Spinal cord (tissue), 10 donors: ENCODE measurements around the gene CUL1. TPM values are rescaled to one million over a fixed set of nuclear protein-coding genes. Genes with fewer than 3 reads are reported as not detected.
A peak's percentile ranks its signal among the peaks of the same experiment; 100 is the strongest.
"Not testable (repeated sequence)": the region's sequence is repeated elsewhere in the genome, so short reads cannot be mapped to it uniquely, and the experiment has no call there.

Experiments used
- DNase-seq, 6 donors: peaks; one replicate each; pipeline versions ENCODE4 v3.0.0 to v3.0.0-alpha.2; 2013 to 2015; ENCODE audit warnings: low spot score in 6 of 6, low read depth in 4 of 6
- H3K27ac ChIP-seq: one replicate; pipeline ENCODE4 v1.5.1; 2013; ENCODE audit warnings: low read depth, low read length, control low read depth
- H3K27me3 ChIP-seq: one replicate; pipeline ENCODE4 v1.6.1; 2013; ENCODE audit warnings: low read length; ENCODE audit not compliant: control insufficient read depth, insufficient read depth
- H3K36me3 ChIP-seq: one replicate; pipeline ENCODE4 v1.6.1; 2013; ENCODE audit warnings: low read length; ENCODE audit not compliant: control insufficient read depth, insufficient read depth
- H3K4me1 ChIP-seq: one replicate; pipeline ENCODE4 v1.6.1; 2013; ENCODE audit warnings: low read length; ENCODE audit not compliant: control insufficient read depth, insufficient read depth
- H3K4me3 ChIP-seq: one replicate; pipeline ENCODE4 v1.5.1; 2013; ENCODE audit warnings: low read depth, low read length, control low read depth
- H3K9me3 ChIP-seq: one replicate; pipeline ENCODE4 v1.6.1; 2013; ENCODE audit warnings: low read length; ENCODE audit not compliant: control insufficient read depth, insufficient read depth
- WGBS: methylation state at CpG from one replicate; pipeline ENCODE4 v1.1.5; 2013; ENCODE audit warnings: missing lambda C conversion rate; ENCODE audit not compliant: insufficient coverage; 5-methylcytosine and 5-hydroxymethylcytosine counted together
- polyA plus RNA-seq, 2 donors: library from polyadenylated mRNA; unstranded; fragments of 120-200 nt; gene quantifications; one replicate each; pipeline ENCODE4 v1.2.1, GENCODE V29; 2013; ENCODE audit not compliant: insufficient read length in 2 of 2
- total RNA-seq, 2 donors: library from RNA; depleted of rRNA in 1 of 2; stranded (reverse); fragments of 120-200 nt in 1 of 2; fragments of >200 nt in 1 of 2; gene quantifications; one replicate each; pipeline versions ENCODE4 v1.2.3 to v1.2.4, GENCODE V29; 2013 to 2014
- donor health status: healthy.

Gene CUL1
- total and polyA plus RNA-seq, 4 donors, result 48.4 to 61.4 (median 53.1) TPM

DNA sequence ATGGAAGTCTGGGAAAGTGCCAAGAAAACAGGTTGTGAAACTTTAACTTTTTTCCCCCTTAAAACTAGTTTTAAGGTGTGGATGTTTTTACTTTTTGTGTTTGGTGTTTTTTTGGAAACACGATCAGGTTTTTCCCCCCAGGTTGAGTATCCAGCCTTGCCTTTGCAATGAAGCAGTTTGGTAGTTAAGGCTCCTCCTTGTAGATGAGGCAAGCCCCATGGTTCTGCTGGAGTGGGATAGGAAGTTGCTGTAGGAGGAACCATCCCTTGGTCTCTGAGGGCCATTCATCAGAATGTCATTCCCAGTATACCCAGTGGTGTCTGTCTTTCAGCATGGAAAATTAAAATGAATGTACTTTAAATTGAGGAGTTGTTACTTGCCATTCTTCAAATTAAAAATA, 2.7 kb downstream of the CUL1 start:
- 33% methylated on average over 1 of the region's 1 CpG for WGBS
- H3K27ac ChIP-seq, result no peak overlapping the region
- no peak overlapping the region for H3K4me3 ChIP-seq
- no peaks in the 10 kb centered on the region for H3K27me3 ChIP-seq
- H3K4me1 ChIP-seq, result peaks cover 7% of the 10 kb centered on the region
- no peaks in the 10 kb centered on the region for H3K9me3 ChIP-seq
- H3K36me3 ChIP-seq, result no peaks in the 10 kb centered on the region
- no peak for DNase-seq

DNA sequence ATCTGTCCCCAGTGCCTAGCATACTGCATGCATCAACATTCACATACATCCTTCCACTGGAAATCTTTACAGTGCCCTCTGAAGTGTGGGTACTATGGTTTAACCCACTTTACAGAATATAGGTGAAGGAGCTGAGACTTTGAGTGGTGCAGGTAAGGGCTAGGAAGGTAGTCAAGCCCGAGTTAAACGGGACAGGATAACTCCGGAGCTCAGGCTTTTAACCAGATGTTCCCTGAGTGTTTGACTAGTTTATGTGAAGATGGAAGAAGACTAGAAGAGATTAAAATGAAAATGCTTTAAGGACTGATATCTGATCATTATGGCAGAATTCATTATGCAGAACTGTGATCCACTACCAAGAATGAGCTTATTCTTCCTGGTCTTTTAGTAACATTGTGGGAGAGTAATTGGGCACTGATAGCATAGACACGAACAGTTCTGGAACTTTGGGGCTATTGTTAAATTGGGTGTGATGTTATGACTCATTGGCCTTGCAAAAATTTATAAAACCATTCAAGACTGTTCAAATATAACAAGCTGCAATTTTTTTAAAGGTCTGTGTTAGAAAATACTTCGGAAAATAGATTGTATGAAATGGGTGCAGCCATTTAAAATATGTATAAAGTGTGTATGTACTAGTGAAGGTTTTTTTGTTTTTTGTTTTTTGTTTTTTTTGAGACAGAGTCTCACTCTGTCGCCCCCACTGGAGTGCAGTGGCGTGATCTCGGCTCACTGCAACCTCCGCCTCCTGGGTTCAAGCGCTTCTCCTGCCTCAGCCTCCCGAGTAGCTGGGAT, 4.4 kb downstream of the CUL1 start:
- H3K4me3 ChIP-seq, result no peak overlapping the region
- peaks cover 1% of the 10 kb centered on the region for H3K4me1 ChIP-seq
- no peak overlapping the region for H3K27ac ChIP-seq
- 93% methylated on average over 4 of the region's 11 CpGs for WGBS
- DNase-seq, result no peak
- H3K36me3 ChIP-seq, result no peaks in the 10 kb centered on the region
- H3K27me3 ChIP-seq, result no peaks in the 10 kb centered on the region
- no peaks in the 10 kb centered on the region for H3K9me3 ChIP-seq

DNA sequence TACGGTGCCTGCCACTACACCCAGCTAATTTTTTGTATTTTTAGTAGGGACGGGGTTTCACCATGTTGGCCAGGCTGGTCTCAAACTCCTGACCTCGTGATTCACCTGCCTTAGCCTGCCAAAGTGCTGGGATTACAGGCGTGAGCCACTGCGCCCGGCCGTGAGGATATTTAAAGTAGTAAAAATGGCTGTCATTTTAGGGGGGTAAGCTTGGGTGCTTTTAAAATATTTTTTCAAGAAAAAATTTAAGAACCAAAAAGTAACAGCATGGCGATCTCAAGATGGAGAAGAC, 4.9 kb downstream of the CUL1 start:
- H3K4me1 ChIP-seq, H3K27me3 ChIP-seq, H3K4me3 ChIP-seq, H3K36me3 ChIP-seq, H3K27ac ChIP-seq, DNase-seq, H3K9me3 ChIP-seq: not testable (repeated sequence)
- no CpG with 5 or more reads among the region's 8 CpGs for WGBS

DNA sequence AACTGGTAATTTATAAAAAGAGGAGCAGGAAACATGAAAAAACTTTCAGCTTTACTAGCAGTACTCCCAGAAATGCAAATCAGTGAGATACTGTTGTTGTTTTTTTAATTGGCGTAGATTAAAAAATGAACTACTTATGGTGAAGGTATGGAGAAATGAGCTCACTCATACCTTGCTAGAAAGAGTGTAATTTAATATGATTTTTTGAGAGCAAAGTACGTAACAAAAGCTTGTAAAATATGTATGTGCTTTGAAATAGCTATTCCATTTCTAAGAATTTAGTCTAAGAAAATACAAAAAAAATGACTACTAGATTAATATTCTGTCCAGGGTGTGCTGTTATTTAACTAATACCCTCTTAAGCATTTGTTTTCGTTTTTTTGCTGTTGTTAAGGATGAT, 5.5 kb downstream of the CUL1 start:
- no peaks in the 10 kb centered on the region for H3K4me1 ChIP-seq
- H3K27me3 ChIP-seq, result no peaks in the 10 kb centered on the region
- H3K36me3 ChIP-seq, result no peaks in the 10 kb centered on the region
- no peaks in the 10 kb centered on the region for H3K9me3 ChIP-seq
- H3K4me3 ChIP-seq, result no peak overlapping the region
- no CpG with 5 or more reads among the region's 3 CpGs for WGBS
- H3K27ac ChIP-seq, result no peak overlapping the region
- DNase-seq, result no peak

DNA sequence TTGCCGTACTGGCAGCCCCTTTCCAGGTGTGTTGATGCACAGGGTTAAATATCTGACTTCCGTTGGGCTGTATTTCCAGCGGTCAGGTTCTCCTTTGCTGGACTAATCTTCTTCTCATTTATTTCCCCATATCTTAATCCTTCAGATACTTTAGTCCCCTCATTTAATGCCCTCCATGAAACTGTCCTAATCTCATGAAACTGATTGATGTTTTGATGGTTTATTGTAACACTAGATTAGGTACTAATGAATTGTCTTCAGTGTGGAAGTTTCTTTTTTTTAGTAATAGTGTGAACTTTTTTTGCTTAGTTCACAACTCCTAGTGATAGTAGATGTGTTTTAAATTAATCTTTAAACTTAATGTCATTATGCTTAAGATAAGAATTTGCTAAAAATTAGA, 6.3 kb downstream of the CUL1 start:
- Histone ChIP-seq H3K4me1 (no peaks in the 10 kb centered on the region), H3K9me3 (no peaks in the 10 kb centered on the region), H3K27ac (no peak overlapping the region), H3K27me3 (no peaks in the 10 kb centered on the region), H3K36me3 (no peaks in the 10 kb centered on the region), H3K4me3 (no peak overlapping the region)
- no peak for DNase-seq
- WGBS, result 51% methylated on average over 3 of the region's 3 CpGs

DNA sequence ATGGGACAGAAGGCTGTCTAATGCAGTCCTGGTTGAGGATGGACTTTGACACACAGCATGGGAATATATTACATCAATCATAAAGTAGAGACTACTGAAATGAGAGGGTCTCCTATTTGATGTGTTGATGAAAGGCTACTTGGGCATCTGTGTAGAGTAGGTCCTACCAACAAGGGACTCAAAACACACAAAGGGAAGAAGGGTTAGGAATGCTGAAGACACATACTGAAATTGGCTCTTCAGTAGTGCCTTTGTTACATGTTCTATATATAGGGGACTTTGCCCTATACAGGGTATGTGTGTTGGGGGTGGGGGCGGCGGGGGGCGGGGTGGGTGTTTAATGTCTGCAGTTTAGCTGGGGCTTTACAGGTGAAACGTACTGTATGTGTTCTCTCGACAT, 7.7 kb downstream of the CUL1 start:
- Histone ChIP-seq H3K4me1 (no peaks in the 10 kb centered on the region), H3K9me3 (no peaks in the 10 kb centered on the region), H3K27ac (no peak overlapping the region), H3K27me3 (no peaks in the 10 kb centered on the region), H3K36me3 (no peaks in the 10 kb centered on the region), H3K4me3 (no peak overlapping the region)
- WGBS, result 90% methylated on average over 2 of the region's 5 CpGs
- no peak for DNase-seq

DNA sequence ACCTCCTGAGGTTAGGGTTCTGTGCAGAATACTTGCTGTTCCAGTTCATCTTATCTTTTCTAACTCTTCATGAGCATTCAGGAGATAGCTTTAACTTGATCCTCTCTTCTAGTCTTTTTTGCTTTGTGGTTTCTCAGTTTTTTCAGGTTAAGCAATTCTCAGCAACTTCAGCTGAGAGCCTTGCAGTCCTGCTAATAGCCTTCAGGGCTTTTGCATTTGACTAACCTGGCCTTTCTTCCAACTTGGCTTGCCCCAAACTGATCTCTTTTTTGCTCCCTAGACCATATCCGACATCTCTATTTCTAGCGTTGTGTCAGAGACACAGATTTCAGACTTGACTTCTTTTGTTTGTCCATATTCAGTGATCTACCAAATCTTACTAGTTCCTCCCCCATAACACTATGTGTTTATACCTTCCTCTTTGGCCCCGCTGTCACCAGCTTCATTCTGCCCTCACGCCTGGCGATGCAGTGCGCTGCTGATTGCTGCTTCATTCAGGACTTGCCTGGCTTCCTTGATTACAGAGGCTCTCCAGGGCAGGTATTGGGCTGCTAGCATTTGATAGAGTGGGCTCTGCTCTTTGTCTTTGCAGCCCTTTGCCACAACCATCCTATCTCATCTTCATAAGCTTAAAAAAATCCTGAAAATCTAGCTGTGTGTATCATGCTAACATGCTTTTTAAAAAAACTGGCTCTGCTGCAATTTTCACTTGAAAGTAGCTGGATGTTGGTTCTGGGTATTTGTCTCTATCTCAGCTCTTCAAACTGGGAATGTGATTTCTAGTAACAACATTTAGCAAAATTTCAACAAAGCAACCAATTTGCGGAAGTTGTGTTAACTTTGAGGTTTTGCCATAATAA, 9.6 kb downstream of the CUL1 start:
- Histone ChIP-seq H3K27me3 (no peaks in the 10 kb centered on the region), H3K27ac (no peak overlapping the region), H3K36me3 (no peaks in the 10 kb centered on the region), H3K9me3 (no peaks in the 10 kb centered on the region), H3K4me1 (no peaks in the 10 kb centered on the region), H3K4me3 (no peak overlapping the region)
- 62% methylated on average over 6 of the region's 7 CpGs for WGBS
- DNase-seq, result no peak

DNA sequence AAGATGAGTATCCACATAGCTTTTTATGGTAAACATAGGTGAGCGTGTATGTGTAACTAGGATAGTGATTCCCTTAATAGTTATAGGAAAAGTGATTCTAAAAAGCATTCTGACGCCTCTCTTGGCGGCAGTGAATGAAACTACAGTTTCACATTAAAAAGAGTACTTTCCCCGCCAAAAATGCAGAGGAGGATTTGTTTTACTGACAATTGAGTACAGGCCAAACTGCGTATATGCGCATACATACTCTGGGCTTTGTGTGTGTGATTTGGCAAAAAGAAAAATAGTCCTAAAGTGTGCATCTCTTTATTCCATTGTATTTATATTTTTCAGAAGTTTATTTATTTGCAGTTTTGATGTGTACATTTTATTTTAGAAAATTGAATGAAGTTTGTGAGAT, 10.3 kb downstream of the CUL1 start:
- Histone ChIP-seq H3K36me3 (no peaks in the 10 kb centered on the region), H3K4me1 (peaks cover 2% of the 10 kb centered on the region), H3K27me3 (no peaks in the 10 kb centered on the region), H3K27ac (no peak overlapping the region), H3K4me3 (no peak overlapping the region), H3K9me3 (no peaks in the 10 kb centered on the region)
- peak in 2 of 6 donors; percentile 35 to 39 for DNase-seq
- no CpG with 5 or more reads among the region's 6 CpGs for WGBS

DNA sequence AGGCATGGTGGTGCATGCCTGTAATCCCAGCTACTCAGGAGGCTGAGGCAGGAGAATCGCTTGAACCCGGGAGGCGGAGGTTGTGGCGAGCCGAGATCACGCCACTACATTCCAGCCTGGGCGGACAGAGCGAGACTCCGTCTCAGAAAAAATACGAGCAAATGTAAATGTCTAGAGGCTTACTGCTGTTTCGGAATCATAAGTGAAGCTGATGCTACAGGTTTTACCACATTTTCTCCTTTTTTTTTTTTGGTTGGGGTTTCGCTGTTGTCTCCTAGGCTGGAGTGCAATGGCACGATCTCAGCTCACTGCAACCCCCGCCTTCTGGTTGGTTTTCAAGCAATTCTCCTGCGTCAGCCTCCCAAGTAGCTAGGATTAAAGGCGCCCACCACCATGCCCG, 11.7 kb downstream of the CUL1 start:
- 100% methylated on average over 11 of the region's 17 CpGs for WGBS

More for the DNA sequence above, 11.7 kb downstream of the CUL1 start:
- H3K4me3 ChIP-seq, DNase-seq, H3K27ac ChIP-seq, H3K36me3 ChIP-seq, H3K27me3 ChIP-seq, H3K9me3 ChIP-seq, H3K4me1 ChIP-seq: not testable (repeated sequence)
